Neural progenitor cell (in vitro differentiated cells): ENCODE measurements around the gene TMSB10. TPM values are rescaled to one million over a fixed set of nuclear protein-coding genes. Genes with fewer than 3 reads are reported as not detected.

Experiments used
- DNase-seq: peaks from one replicate; pipeline ENCODE4 v3.0.0-alpha.2; 2016; ENCODE audit warnings: low spot score
- H2AFZ ChIP-seq: fragments of 200-600 bp; sonication (generic); replicated peaks from 2 replicates; pipeline ENCODE4 v1.6.1; 2016; ENCODE audit warnings: antibody characterized with exemption
- H3F3A ChIP-seq: fragments of 200-600 bp; sonication (generic); 2 replicates; pipeline ENCODE4 v1.6.1; 2016; ENCODE audit warnings: antibody characterized with exemption, low read depth
- H3K27ac ChIP-seq: fragments of 200-600 bp; sonication (generic); 2 replicates; pipeline ENCODE4 v1.5.1; 2016; ENCODE audit warnings: mild to moderate bottlenecking
- H3K27me3 ChIP-seq: fragments of 200-600 bp; sonication (generic); 2 replicates; pipeline ENCODE4 v1.6.1; 2016; ENCODE audit warnings: mild to moderate bottlenecking, moderate library complexity
- H3K36me3 ChIP-seq: fragments of 200-600 bp; sonication (generic); 2 replicates; pipeline ENCODE4 v1.5.1; 2016
- H3K4me1 ChIP-seq: fragments of 200-600 bp; sonication (generic); 2 replicates; pipeline ENCODE4 v1.6.1; 2016; ENCODE audit warnings: mixed run types
- H3K4me2 ChIP-seq: fragments of 200-600 bp; sonication (generic); 2 replicates; pipeline ENCODE4 v1.6.1; 2016
- H3K4me3 ChIP-seq: fragments of 200-600 bp; sonication (generic); 2 replicates; pipeline ENCODE4 v1.5.1; 2016
- H3K79me2 ChIP-seq: fragments of 200-600 bp; sonication (generic); 2 replicates; pipeline ENCODE4 v1.6.1; 2016; ENCODE audit warnings: low read depth
- H3K9ac ChIP-seq: fragments of 200-600 bp; sonication (generic); 2 replicates; pipeline ENCODE4 v1.6.1; 2016
- H3K9me3 ChIP-seq: fragments of 200-600 bp; sonication (generic); 2 replicates; pipeline ENCODE4 v1.5.1; 2016; ENCODE audit warnings: low read depth
- H4K20me1 ChIP-seq: fragments of 200-600 bp; sonication (generic); 2 replicates; pipeline ENCODE4 v1.6.1; 2016; ENCODE audit warnings: low read depth
- H3K27ac Mint-ChIP-seq: 3 replicates; pipeline ENCODE4 v1.8.0; 2021; ENCODE audit warnings: mixed read lengths
- H3K27me3 Mint-ChIP-seq: 2 replicates; pipeline ENCODE4 v1.8.0; 2022; ENCODE audit warnings: low read depth, mild to moderate bottlenecking, inconsistent platforms, moderate library complexity, mixed read lengths; ENCODE audit not compliant: insufficient read depth
- H3K36me3 Mint-ChIP-seq: 3 replicates; pipeline ENCODE4 v1.8.0; 2021; ENCODE audit warnings: mixed read lengths
- H3K4me1 Mint-ChIP-seq: 3 replicates; pipeline ENCODE4 v1.8.0; 2021; ENCODE audit warnings: mixed read lengths
- H3K4me3 Mint-ChIP-seq: 3 replicates; pipeline ENCODE4 v1.8.0; 2021; ENCODE audit warnings: mild to moderate bottlenecking, moderate library complexity, mixed read lengths
- H3K9me3 Mint-ChIP-seq: 3 replicates; pipeline ENCODE4 v1.8.0; 2020; ENCODE audit warnings: mixed read lengths
- EZH2 ChIP-seq: fragments of 200-600 bp; sonication (generic); IDR thresholded peaks from 2 replicates; pipeline ENCODE4 v1.6.1; 2017; ENCODE audit warnings: antibody characterized with exemption, mild to moderate bottlenecking, moderate library complexity
- EZH2phosphoT487 ChIP-seq: fragments of 200-600 bp; sonication (generic); IDR thresholded peaks from 2 replicates; pipeline ENCODE4 v1.6.1; 2017; ENCODE audit warnings: antibody characterized with exemption
- total RNA-seq: library from RNA; depleted of rRNA; stranded (reverse); fragments of >200 nt; gene quantifications from 2 replicates; pipeline ENCODE4 v1.2.3, GENCODE V29; 2015; ENCODE audit warnings: low replicate concordance
- TF ChIP-seq, protein P1 (sequence below): fragments of 200-600 bp; sonication (generic); IDR thresholded peaks from 2 replicates; pipeline ENCODE4 v1.5.1; 2017; ENCODE audit warnings: antibody characterized with exemption, mild to moderate bottlenecking

TMSB10 gene
- total RNA-seq, 1 donor from 2014 or later: 2,248 TPM

DNA sequence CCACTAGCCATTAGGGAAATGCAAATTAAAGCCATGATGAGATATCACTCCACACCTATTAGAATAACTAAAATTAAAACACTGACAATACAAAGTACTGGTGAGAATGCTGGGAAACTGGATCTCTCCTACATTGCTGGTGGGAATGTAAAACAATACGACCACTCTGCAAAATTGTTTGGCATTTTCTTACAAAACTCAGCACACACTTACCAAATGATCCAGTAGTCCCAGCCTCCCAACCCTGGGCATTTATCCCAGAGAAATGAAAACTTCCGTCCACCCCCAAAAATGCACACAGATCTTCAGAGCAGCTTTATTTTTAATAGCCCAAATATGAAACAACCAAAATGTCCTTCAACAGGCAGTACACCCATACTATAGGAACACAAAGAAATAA lies 8.9 kb upstream of the TMSB10 start:
- H3K27ac Mint-ChIP-seq: no peak overlapping the region
- Histone ChIP-seq H3K36me3 (no peaks in the 10 kb centered on the region), H3K27me3 (no peaks in the 10 kb centered on the region), H3K4me3 (no peak overlapping the region), H3K9me3 (no peaks in the 10 kb centered on the region), H3K79me2 (no peaks in the 10 kb centered on the region), H4K20me1 (no peaks in the 10 kb centered on the region), H3K4me1 (peaks cover 11% of the 10 kb centered on the region), H3K4me2 (no peak overlapping the region), H3K27ac (no peak overlapping the region), H3F3A (peaks cover 21% of the 10 kb centered on the region), H3K9ac (no peak overlapping the region), H2AFZ (no peak overlapping the region)
- no peaks in the 10 kb centered on the region for H3K9me3 Mint-ChIP-seq
- TF ChIP-seq, protein P1, sequence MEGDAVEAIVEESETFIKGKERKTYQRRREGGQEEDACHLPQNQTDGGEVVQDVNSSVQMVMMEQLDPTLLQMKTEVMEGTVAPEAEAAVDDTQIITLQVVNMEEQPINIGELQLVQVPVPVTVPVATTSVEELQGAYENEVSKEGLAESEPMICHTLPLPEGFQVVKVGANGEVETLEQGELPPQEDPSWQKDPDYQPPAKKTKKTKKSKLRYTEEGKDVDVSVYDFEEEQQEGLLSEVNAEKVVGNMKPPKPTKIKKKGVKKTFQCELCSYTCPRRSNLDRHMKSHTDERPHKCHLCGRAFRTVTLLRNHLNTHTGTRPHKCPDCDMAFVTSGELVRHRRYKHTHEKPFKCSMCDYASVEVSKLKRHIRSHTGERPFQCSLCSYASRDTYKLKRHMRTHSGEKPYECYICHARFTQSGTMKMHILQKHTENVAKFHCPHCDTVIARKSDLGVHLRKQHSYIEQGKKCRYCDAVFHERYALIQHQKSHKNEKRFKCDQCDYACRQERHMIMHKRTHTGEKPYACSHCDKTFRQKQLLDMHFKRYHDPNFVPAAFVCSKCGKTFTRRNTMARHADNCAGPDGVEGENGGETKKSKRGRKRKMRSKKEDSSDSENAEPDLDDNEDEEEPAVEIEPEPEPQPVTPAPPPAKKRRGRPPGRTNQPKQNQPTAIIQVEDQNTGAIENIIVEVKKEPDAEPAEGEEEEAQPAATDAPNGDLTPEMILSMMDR: no peak
- no peak for TF ChIP-seq EZH2
- no peak overlapping the region for H3K4me3 Mint-ChIP-seq
- H3K27me3 Mint-ChIP-seq: no peaks in the 10 kb centered on the region
- no peak for DNase-seq
- H3K36me3 Mint-ChIP-seq: no peaks in the 10 kb centered on the region
- peaks cover 3% of the 10 kb centered on the region for H3K4me1 Mint-ChIP-seq

- H3K4me3 ChIP-seq: no peak overlapping the region
- H2AFZ ChIP-seq: no peak overlapping the region
- no peak overlapping the region for H3K27ac ChIP-seq
- H3K27me3 ChIP-seq: no peaks in the 10 kb centered on the region
- H3K27me3 Mint-ChIP-seq: no peaks in the 10 kb centered on the region
- H3K4me1 ChIP-seq: peaks cover 11% of the 10 kb centered on the region
- H3K36me3 ChIP-seq: no peaks in the 10 kb centered on the region
- no peak overlapping the region for H3K4me3 Mint-ChIP-seq
- no peak for TF ChIP-seq EZH2
- TF ChIP-seq, protein P1: no peak
- no peak for TF ChIP-seq EZH2phosphoT487
- DNase-seq: no peak
- H3K9me3 Mint-ChIP-seq: no peaks in the 10 kb centered on the region
- H3K9ac ChIP-seq: no peak overlapping the region
- H3F3A ChIP-seq: peaks cover 17% of the 10 kb centered on the region
- H3K9me3 ChIP-seq: no peaks in the 10 kb centered on the region
- H4K20me1 ChIP-seq: no peaks in the 10 kb centered on the region
- H3K36me3 Mint-ChIP-seq: no peaks in the 10 kb centered on the region
- no peak overlapping the region for H3K4me2 ChIP-seq
- H3K4me1 Mint-ChIP-seq: peaks cover 3% of the 10 kb centered on the region
- H3K27ac Mint-ChIP-seq: no peak overlapping the region
- no peaks in the 10 kb centered on the region for H3K79me2 ChIP-seq
Measured at GRCh38 chr2:84897773-84898172, 7.7 kb upstream of the TMSB10 start.

GRCh38 chr2:84899304-84900204 lies 5.9 kb upstream of the TMSB10 start:
- Mint-ChIP-seq H3K4me1 (peaks cover 9% of the 10 kb centered on the region), H3K4me3 (no peak overlapping the region), H3K27ac (no peak overlapping the region), H3K36me3 (no peaks in the 10 kb centered on the region), H3K9me3 (peaks cover 3% of the 10 kb centered on the region), H3K27me3 (peaks cover 8% of the 10 kb centered on the region)
- Histone ChIP-seq H2AFZ (no peak overlapping the region), H3K4me1 (peaks cover 3% of the 10 kb centered on the region), H3K9me3 (no peaks in the 10 kb centered on the region), H3K79me2 (no peaks in the 10 kb centered on the region), H3K9ac (no peak overlapping the region), H3K27me3 (peaks cover 7% of the 10 kb centered on the region), H3K27ac (no peak overlapping the region), H3K4me2 (no peak overlapping the region), H3K36me3 (no peaks in the 10 kb centered on the region), H4K20me1 (no peaks in the 10 kb centered on the region), H3F3A (peaks cover 11% of the 10 kb centered on the region), H3K4me3 (no peak overlapping the region)
- TF ChIP-seq EZH2phosphoT487: no peak
- TF ChIP-seq, protein P1: no peak
- TF ChIP-seq EZH2: no peak
- no peak for DNase-seq
